Spleen (tissue), 11 donors: ENCODE results near the gene CLEC2B. TPM values are rescaled to one million over a fixed set of nuclear protein-coding genes. Genes with fewer than 3 reads are reported as not detected.

ENCODE experiments used
- DNase-seq: peaks from one replicate; pipeline ENCODE4 v3.0.0-alpha.2; 2020
- H3K27ac ChIP-seq, 8 donors: fragments of 200-600 bp; sonication (generic) in 7 of 8; 1 replicate in 4 of 8; 2 replicates in 4 of 8; pipeline versions ENCODE4 v1.5.0 to v1.8.0; 2016 to 2021; ENCODE audit warnings: inconsistent platforms in 4 of 8, mild to moderate bottlenecking in 4 of 8, moderate library complexity in 1 of 8
- H3K27me3 ChIP-seq, 7 donors: fragments of 200-600 bp; sonication (generic) in 6 of 7; replicated peaks in 1 of 7; 1 replicate in 4 of 7; 2 replicates in 3 of 7; pipeline versions ENCODE4 v1.5.0 to v1.8.0; 2016 to 2021; ENCODE audit warnings: inconsistent platforms in 3 of 7, mild to moderate bottlenecking in 1 of 7
- H3K36me3 ChIP-seq, 6 donors: fragments of 200-600 bp; sonication (generic) in 5 of 6; 1 replicate in 4 of 6; 2 replicates in 2 of 6; pipeline versions ENCODE4 v1.5.0 to v1.8.0; 2016 to 2021; ENCODE audit warnings: inconsistent platforms in 2 of 6
- H3K4me1 ChIP-seq, 6 donors: fragments of 200-600 bp; sonication (generic) in 5 of 6; 1 replicate in 3 of 6; 2 replicates in 3 of 6; pipeline versions ENCODE4 v1.5.0 to v1.8.0; 2016 to 2021; ENCODE audit warnings: inconsistent platforms in 3 of 6
- H3K4me3 ChIP-seq, 8 donors: fragments of 200-600 bp; sonication (generic) in 7 of 8; 1 replicate in 4 of 8; 2 replicates in 4 of 8; pipeline versions ENCODE4 v1.5.0 to v1.8.0; 2016 to 2021; ENCODE audit warnings: inconsistent platforms in 4 of 8, mild to moderate bottlenecking in 4 of 8, moderate library complexity in 2 of 8
- H3K9me3 ChIP-seq, 8 donors: fragments of 200-600 bp; sonication (generic) in 7 of 8; 1 replicate in 4 of 8; 2 replicates in 4 of 8; pipeline versions ENCODE4 v1.5.0 to v1.8.0; 2016 to 2021; ENCODE audit warnings: inconsistent platforms in 4 of 8
- CTCF ChIP-seq, 11 experiments: fragments of 200-600 bp in 7 of 11; fragments of 450-650 bp in 4 of 11; sonication (generic) in 4 of 11; IDR thresholded peaks in 8 of 11; conservative IDR thresholded peaks in 3 of 11; 1 replicate in 7 of 11; 2 replicates in 4 of 11; pipeline versions ENCODE4 v1.4.0 to v1.8.0; 2016 to 2021; ENCODE audit warnings: antibody characterized with exemption in 11 of 11, inconsistent platforms in 4 of 11, mild to moderate bottlenecking in 1 of 11
- POLR2A ChIP-seq, 3 donors: fragments of 450-650 bp; IDR thresholded peaks; one replicate each; pipeline ENCODE4 v1.5.1; 2017; ENCODE audit warnings: antibody characterized with exemption in 3 of 3, mild to moderate bottlenecking in 1 of 3
- POLR2AphosphoS5 ChIP-seq, 3 donors: sonication (generic); formaldehyde crosslinking; IDR thresholded peaks; one replicate each; pipeline ENCODE4 v1.5.1; 2017; ENCODE audit warnings: antibody characterized with exemption in 3 of 3
- WGBS, 5 donors: extraction: QIAGEN DNeasy Blood & Tissue Kit in 3 of 5; methylation state at CpG; one replicate each; pipeline versions ENCODE4 v1.1.5 to v1.1.7; 2013 to 2018; 5-methylcytosine and 5-hydroxymethylcytosine counted together
- intact Hi-C: fragments of 100-400 bp; cut with DNase I; formaldehyde crosslinking; loops from one replicate; pipeline ENCODE4 v1.15.0; 2023; ENCODE audit warnings: low total_unique reads
- polyA plus RNA-seq, 3 donors: library from polyadenylated mRNA; stranded (reverse); fragments of 200-250 nt; gene quantifications; one replicate each; pipeline ENCODE4 v1.2.1, GENCODE V29; 2013
- total RNA-seq, 7 donors: library from RNA; depleted of rRNA in 3 of 7; stranded (reverse); fragments of >200 nt in 3 of 7; fragmentation: NEBNext Ultra II Directional in 4 of 7; extraction: Animal tissue kit (Norgen Biotek cat#: 25700) in 4 of 7; gene quantifications; one replicate each; pipeline versions ENCODE4 v1.1.0 to v1.2.1, GENCODE V29; 2016 to 2021
- donor health status: healthy with polysubstance abuse.
- donor health status: DM: no; HTN: no; CAD: no; lungs with moderate emphysema.
- donor health status: DM: no; HTN: no; CAD: no.
- donor health status: Bipolar disorder and iron deficiency.
- donor health status: healthy.
- donor health status: DM: no; HTN: no; CAD: no.
- donor health status: DM: yes; HTN: yes; CAD: no.

The CLEC2B gene
- total and polyA plus RNA-seq, 10 donors: 20.4 to 60.2 (median 49.2) TPM

- Histone ChIP-seq H3K9me3 (peaks cover 7 to 43% (median 29%) of the 10 kb centered on the region in 8 donors), H3K4me1 (peaks cover 0 to 14% (median 0%) of the 10 kb centered on the region in 6 donors), H3K36me3 (no peaks in the 10 kb centered on the region), H3K4me3 (no peak overlapping the region), H3K27me3 (no peaks in the 10 kb centered on the region), H3K27ac (no peak overlapping the region)
- DNase-seq: no peak
- no peak for TF ChIP-seq CTCF (IDR thresholded peaks at IDR 0.05 in 8 of 11, conservative IDR thresholded peaks at IDR 0.05 in 3 of 11)
- no peak for TF ChIP-seq POLR2A (IDR thresholded peaks at IDR 0.05)
- no peak for TF ChIP-seq POLR2AphosphoS5 (IDR thresholded peaks at IDR 0.05)
- intact Hi-C loops: no loop called here
Observed at GRCh38 chr12:9909724-9910123, 40.6 kb upstream of the CLEC2B start.

- Histone ChIP-seq H3K4me3 (no peak overlapping the region), H3K36me3 (no peaks in the 10 kb centered on the region), H3K9me3 (peaks cover 7 to 57% (median 36%) of the 10 kb centered on the region in 8 donors), H3K27ac (no peak overlapping the region), H3K4me1 (peaks cover 0 to 14% (median 0%) of the 10 kb centered on the region in 6 donors), H3K27me3 (no peaks in the 10 kb centered on the region)
- WGBS, 5 donors: 80 to 97% (median 94%) methylated on average over 4 of the region's 4 CpGs
- no peak for DNase-seq
- TF ChIP-seq CTCF (IDR thresholded peaks at IDR 0.05 in 8 of 11, conservative IDR thresholded peaks at IDR 0.05 in 3 of 11) (no peak), POLR2A (IDR thresholded peaks at IDR 0.05) (no peak), POLR2AphosphoS5 (IDR thresholded peaks at IDR 0.05) (no peak)
- intact Hi-C loops: no loop called here
Observed at GRCh38 chr12:9908350-9908749, 39.2 kb upstream of the CLEC2B start.

- Histone ChIP-seq H3K27me3 (no peaks in the 10 kb centered on the region), H3K4me3 (no peak overlapping the region), H3K9me3 (peaks cover 7 to 58% (median 41%) of the 10 kb centered on the region in 8 donors), H3K36me3 (no peaks in the 10 kb centered on the region), H3K4me1 (peaks cover 0 to 14% (median 0%) of the 10 kb centered on the region in 6 donors), H3K27ac (no peak overlapping the region)
- no peak for TF ChIP-seq CTCF (IDR thresholded peaks at IDR 0.05 in 8 of 11, conservative IDR thresholded peaks at IDR 0.05 in 3 of 11)
- no peak for TF ChIP-seq POLR2A (IDR thresholded peaks at IDR 0.05)
- no peak for TF ChIP-seq POLR2AphosphoS5 (IDR thresholded peaks at IDR 0.05)
- intact Hi-C loops: no loop called here
- 90 to 96% (median 93%) methylated on average over 7 of the region's 7 CpGs for WGBS, 5 donors
- no peak for DNase-seq
Observed at GRCh38 chr12:9907769-9908168, 38.6 kb upstream of the CLEC2B start.

GRCh38 chr12:9906873-9907272 is 37.7 kb upstream of the CLEC2B start:
- intact Hi-C loops: no loop called here
- TF ChIP-seq CTCF (IDR thresholded peaks at IDR 0.05 in 8 of 11, conservative IDR thresholded peaks at IDR 0.05 in 3 of 11) (no peak), POLR2AphosphoS5 (IDR thresholded peaks at IDR 0.05) (no peak), POLR2A (IDR thresholded peaks at IDR 0.05) (no peak)
- Histone ChIP-seq H3K36me3 (no peaks in the 10 kb centered on the region), H3K27me3 (no peaks in the 10 kb centered on the region), H3K9me3 (peaks cover 7 to 58% (median 44%) of the 10 kb centered on the region in 8 donors), H3K27ac (peak overlapping the region in 1 of 8 donors; percentile 6), H3K4me3 (no peak overlapping the region), H3K4me1 (peaks cover 0 to 14% (median 0%) of the 10 kb centered on the region in 6 donors)
- no peak for DNase-seq
- WGBS, 5 donors: 34 to 61% (median 36%) methylated on average over 2 of the region's 2 CpGs
